ENCODE results near the gene BTBD6.

DNA sequence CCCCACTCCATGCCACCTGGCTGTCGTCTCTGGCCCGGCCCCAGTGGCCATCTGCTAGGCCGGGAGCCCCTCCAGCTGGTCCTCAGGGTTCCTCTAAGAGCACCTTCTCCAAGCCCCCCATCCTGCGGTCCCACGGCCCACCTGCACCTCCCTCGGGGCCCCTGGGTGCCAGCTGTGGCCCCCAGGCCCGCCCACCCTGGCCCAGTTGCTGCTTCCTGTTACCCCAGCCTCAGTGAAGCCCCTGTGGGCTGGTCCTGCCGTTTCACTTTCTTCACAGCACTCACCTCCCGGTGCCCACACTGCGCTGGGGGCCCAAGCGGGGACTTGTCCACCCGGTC lies 39.6 kb upstream of the BTBD6 start:
- TF ChIP-seq, protein P1, sequence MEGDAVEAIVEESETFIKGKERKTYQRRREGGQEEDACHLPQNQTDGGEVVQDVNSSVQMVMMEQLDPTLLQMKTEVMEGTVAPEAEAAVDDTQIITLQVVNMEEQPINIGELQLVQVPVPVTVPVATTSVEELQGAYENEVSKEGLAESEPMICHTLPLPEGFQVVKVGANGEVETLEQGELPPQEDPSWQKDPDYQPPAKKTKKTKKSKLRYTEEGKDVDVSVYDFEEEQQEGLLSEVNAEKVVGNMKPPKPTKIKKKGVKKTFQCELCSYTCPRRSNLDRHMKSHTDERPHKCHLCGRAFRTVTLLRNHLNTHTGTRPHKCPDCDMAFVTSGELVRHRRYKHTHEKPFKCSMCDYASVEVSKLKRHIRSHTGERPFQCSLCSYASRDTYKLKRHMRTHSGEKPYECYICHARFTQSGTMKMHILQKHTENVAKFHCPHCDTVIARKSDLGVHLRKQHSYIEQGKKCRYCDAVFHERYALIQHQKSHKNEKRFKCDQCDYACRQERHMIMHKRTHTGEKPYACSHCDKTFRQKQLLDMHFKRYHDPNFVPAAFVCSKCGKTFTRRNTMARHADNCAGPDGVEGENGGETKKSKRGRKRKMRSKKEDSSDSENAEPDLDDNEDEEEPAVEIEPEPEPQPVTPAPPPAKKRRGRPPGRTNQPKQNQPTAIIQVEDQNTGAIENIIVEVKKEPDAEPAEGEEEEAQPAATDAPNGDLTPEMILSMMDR (IDR thresholded peaks at IDR 0.05; ENCODE audit: extremely low read depth in 1 of 2, insufficient read depth in 1 of 2, low read depth in 1 of 2, low read length in 2 of 2): no peak
- TF ChIP-seq POLR2AphosphoS5 (IDR thresholded peaks at IDR 0.05; ENCODE audit: insufficient read depth, low read depth, low read length) (no peak), POLR2A (IDR thresholded peaks at IDR 0.05; ENCODE audit: low read depth, low read length) (no peak), EZH2 (IDR thresholded peaks at IDR 0.05; ENCODE audit: borderline replicate concordance, low read depth, low read length, severe bottlenecking) (no peak), MYC (IDR thresholded peaks at IDR 0.05; ENCODE audit: low read depth, low read length) (no peak)
- TF ChIP-seq, protein P2, sequence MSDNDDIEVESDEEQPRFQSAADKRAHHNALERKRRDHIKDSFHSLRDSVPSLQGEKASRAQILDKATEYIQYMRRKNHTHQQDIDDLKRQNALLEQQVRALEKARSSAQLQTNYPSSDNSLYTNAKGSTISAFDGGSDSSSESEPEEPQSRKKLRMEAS (IDR thresholded peaks at IDR 0.05; ENCODE audit: insufficient read depth, insufficient read length): no peak
